ENCODE measurements around the gene LHX4.

Gene LHX4

DNA sequence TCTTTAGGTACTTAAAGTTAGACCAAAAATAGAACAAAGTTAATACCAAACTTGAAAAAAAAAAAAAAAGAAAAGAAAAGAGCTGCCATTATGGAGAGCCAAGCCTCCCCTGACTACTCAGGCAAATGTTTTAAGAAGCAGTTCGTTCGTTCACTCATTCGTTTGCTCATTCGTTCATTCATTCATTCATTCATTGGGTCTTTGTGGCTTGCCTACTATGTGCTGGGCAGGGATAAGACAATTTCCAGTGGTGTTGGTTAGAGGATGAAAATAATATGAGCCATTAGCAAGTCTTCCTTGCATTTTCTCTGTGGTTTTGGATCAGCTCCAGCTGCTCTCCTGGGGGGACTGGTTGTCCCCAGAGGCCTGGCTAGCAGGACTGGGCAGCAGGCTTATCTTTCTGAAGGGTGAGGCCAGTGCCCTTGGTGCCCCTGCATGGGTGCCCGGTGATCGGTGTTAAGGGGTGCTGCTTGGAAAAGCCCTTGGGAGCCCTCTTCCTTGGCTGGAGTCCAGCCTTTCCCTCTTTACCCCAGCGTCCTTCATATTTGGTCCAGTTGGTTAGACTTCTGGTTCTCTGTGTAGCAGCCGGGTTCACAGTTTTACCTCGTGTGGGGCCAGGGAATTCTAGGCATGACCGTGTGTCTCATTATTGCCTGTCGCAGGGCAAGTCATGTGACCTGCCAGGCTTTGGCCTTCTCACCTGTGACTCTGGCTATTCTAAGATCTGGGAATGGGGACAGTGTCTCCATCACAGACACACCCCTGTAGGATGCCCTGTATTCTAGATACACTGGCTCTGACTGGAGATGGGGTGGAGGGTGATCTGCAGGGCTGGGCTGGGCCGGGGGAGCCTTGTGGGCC lies 32.8 kb downstream of the LHX4 start:
- TF ChIP-seq, protein P1, sequence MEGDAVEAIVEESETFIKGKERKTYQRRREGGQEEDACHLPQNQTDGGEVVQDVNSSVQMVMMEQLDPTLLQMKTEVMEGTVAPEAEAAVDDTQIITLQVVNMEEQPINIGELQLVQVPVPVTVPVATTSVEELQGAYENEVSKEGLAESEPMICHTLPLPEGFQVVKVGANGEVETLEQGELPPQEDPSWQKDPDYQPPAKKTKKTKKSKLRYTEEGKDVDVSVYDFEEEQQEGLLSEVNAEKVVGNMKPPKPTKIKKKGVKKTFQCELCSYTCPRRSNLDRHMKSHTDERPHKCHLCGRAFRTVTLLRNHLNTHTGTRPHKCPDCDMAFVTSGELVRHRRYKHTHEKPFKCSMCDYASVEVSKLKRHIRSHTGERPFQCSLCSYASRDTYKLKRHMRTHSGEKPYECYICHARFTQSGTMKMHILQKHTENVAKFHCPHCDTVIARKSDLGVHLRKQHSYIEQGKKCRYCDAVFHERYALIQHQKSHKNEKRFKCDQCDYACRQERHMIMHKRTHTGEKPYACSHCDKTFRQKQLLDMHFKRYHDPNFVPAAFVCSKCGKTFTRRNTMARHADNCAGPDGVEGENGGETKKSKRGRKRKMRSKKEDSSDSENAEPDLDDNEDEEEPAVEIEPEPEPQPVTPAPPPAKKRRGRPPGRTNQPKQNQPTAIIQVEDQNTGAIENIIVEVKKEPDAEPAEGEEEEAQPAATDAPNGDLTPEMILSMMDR (IDR thresholded peaks at IDR 0.05; ENCODE audit: insufficient read depth, low read length, missing control alignments): no peak
- CTCF ChIA-PET: interaction anchor here (2.0 to 2.9 kb wide), 2 partner anchors 7 to 10 kb away, joined by 12 to 31 read pairs; no protein-coding TSS in a partner anchor
- DNase-seq (ENCODE audit: low read depth, low spot score): no peak
- no peak overlapping the region for H3K4me3 ChIP-seq (ENCODE audit: low read depth, low read length)
- POLR2A ChIA-PET: no interaction called here

DNA sequence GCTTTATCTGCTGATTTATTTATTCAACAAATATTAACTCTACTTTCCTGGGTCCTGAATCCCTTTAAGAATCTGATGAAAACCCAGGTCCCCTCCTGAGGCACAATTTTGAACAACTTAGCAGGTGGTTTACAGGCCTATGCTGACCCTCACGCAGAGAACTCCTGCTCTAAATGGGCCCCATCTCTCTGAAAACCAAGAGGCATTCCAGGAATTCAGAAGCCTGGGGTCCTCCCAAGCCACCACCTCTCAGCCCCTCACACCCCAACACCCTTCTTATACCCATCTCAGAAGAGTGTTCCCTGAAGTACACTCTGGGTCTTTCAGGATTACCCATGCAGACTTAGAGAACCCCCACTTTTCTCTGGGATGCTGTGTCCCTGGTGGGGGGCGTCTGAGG lies 34.5 kb downstream of the LHX4 start:
- POLR2A ChIA-PET: no interaction called here
- TF ChIP-seq, protein P1 (IDR thresholded peaks at IDR 0.05; ENCODE audit: insufficient read depth, low read length, missing control alignments): no peak
- DNase-seq (ENCODE audit: low read depth, low spot score): no peak
- CTCF ChIA-PET: interaction anchor here (0.9 kb wide), 1 partner anchor 12 kb away, joined by 4 read pairs; no protein-coding TSS in a partner anchor
- H3K4me3 ChIP-seq (ENCODE audit: low read depth, low read length): no peak overlapping the region

DNA sequence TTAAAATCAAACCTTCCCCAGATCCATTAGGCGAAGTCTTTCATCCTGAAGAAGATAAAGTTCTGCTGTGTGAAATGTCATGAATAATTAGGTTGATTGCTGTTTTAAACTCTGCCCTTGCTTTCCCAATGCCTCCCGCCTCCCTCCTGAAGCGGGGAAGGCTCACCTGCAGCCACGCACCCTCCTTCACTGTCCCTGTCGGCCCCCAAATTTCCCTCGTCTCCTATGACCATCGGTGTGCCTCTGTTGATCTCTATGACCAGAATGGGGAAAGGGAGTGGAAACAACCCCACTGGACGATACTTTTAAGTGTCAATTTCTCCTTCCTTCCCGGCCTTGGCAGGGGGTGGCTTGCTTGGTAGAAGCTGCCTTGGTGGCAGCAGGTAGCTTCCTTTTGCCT lies 35.1 kb downstream of the LHX4 start:
- POLR2A ChIA-PET: no interaction called here
- CTCF ChIA-PET: interaction anchor here (1.0 to 1.6 kb wide), 2 partner anchors 10 to 12 kb away, joined by 3 to 8 read pairs; no protein-coding TSS in a partner anchor
- TF ChIP-seq, protein P1 (IDR thresholded peaks at IDR 0.05; ENCODE audit: insufficient read depth, low read length, missing control alignments): no peak
- H3K4me3 ChIP-seq (ENCODE audit: low read depth, low read length): no peak overlapping the region
- DNase-seq (ENCODE audit: low read depth, low spot score): no peak

- TF ChIP-seq, protein P1 (IDR thresholded peaks at IDR 0.05; ENCODE audit: insufficient read depth, low read length, missing control alignments): no peak
- no peak overlapping the region for H3K4me3 ChIP-seq (ENCODE audit: low read depth, low read length)
- ChIA-PET POLR2A (no interaction called here), CTCF (interaction anchor here (0.9 to 1.6 kb wide), 4 partner anchors 11 to 217 kb away, joined by 3 to 8 read pairs (median 4); no protein-coding TSS in a partner anchor)
- DNase-seq (ENCODE audit: low read depth, low spot score): no peak
These were observed 35.8 kb downstream of the LHX4 start for GRCh38 chr1:180265871-180266270.

DNA sequence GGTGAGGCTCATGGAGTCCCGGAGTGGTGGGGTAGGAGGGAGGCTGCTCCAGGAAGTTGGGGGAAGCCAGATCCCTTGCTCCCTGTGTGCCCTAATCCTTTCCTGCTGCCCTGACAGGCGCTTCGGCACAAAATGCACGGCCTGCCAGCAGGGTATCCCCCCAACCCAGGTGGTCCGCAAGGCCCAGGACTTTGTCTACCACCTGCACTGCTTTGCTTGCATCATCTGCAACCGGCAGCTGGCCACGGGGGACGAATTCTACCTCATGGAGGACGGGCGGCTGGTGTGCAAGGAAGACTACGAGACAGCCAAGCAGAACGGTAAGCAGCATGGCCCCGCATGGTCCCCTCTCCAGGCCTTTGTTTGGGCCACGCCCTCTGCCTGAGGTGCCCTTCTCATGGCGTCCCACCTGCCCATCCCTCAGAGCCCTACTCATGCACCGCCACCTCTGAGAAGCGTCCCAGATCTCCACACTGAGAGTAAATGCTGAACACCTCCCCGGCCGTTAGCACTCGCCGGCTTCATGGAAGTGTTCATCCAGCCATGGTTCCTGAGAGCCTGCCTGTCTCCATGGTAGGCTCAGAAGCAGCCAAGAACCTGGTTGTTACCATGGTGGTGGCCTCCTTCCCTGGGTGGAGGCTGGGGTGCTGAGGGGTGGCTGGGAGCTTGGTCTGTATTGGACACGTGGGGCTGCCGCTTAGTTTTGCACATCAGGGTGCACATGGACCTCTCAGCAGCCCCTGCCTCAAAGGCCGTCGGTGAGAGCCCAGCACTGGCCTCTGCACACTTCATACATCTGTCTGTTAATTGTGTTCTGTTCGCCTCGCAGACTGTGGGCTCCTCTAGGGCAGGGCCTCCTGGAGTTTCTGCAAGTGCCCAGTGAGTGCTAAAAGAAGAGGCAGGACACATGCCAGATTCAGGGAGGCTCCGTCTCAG lies 36.5 kb downstream of the LHX4 start:
- no peak for DNase-seq (ENCODE audit: low read depth, low spot score)
- CTCF ChIA-PET: interaction anchor here (0.9 to 1.9 kb wide), 7 partner anchors 12 to 216 kb away, joined by 3 to 8 read pairs (median 4); no protein-coding TSS in a partner anchor
- POLR2A ChIA-PET: no interaction called here

More for the DNA sequence above, 36.5 kb downstream of the LHX4 start:
- TF ChIP-seq, protein P1 (IDR thresholded peaks at IDR 0.05; ENCODE audit: insufficient read depth, low read length, missing control alignments): no peak
- H3K4me3 ChIP-seq (ENCODE audit: low read depth, low read length): no peak overlapping the region
